ENCODE results near the gene DDTL.

DDTL gene

GRCh38 chr22:24007253-24008021 lies 40.7 kb downstream of the DDTL start:
- DNase-seq, result no peak

- DNase-seq, result no peak
These were observed 41.3 kb downstream of the DDTL start for GRCh38 chr22:24008022-24008283.

- no peak for DNase-seq
These were observed 41.9 kb downstream of the DDTL start for GRCh38 chr22:24008381-24009226.

GRCh38 chr22:24009227-24010017 lies 42.7 kb downstream of the DDTL start:
- no peak for DNase-seq

GRCh38 chr22:24010018-24010391 lies 43.3 kb downstream of the DDTL start:
- DNase-seq, result no peak

GRCh38 chr22:24011735-24012068 lies 45.0 kb downstream of the DDTL start:
- no peak for DNase-seq

GRCh38 chr22:24016156-24016555 lies 49.5 kb downstream of the DDTL start:
- DNase-seq, result no peak

GRCh38 chr22:24021304-24021703 lies 54.6 kb downstream of the DDTL start:
- DNase-seq, result no peak
